ENCODE results near the gene NIM1K.

GRCh38 chr5:43210570-43210969 lies 18.5 kb downstream of the NIM1K start:
- no peak for TF ChIP-seq CTCF (IDR thresholded peaks at IDR 0.05; ENCODE audit: insufficient read depth, low read length)
- no peak for TF ChIP-seq POLR2AphosphoS5 (IDR thresholded peaks at IDR 0.05; ENCODE audit: low read depth)
- no peak for TF ChIP-seq REST (IDR thresholded peaks at IDR 0.05; ENCODE audit: insufficient replicate concordance, low read depth)

Data from HL-60 (cell line).